ENCODE results near the gene PRSS56. TPM values are rescaled to one million over a fixed set of nuclear protein-coding genes. Genes with fewer than 3 reads are reported as not detected.

Gene PRSS56
- total and polyA plus RNA-seq, 2 of the 8 experiments (the other 6 are each of a cell fraction or from before 2014, with no cell fraction given): 0.03 TPM; not detected in 1

- Histone ChIP-seq H2BK20ac (ENCODE audit: low read length) (no peak overlapping the region), H2BK120ac (replicated peaks; ENCODE audit: low read depth, low read length) (no peak overlapping the region), H3K4me2 (ENCODE audit: insufficient read depth in 1 of 2, low read depth in 2 of 2, low read length in 2 of 2) (no peak overlapping the region), H4K91ac (replicated peaks; ENCODE audit: insufficient read length, low read length) (no peak overlapping the region), H2BK15ac (ENCODE audit: low read length) (no peak overlapping the region), H3K23me2 (ENCODE audit: low read depth, low read length) (no peaks in the 10 kb centered on the region), H2BK12ac (ENCODE audit: low read depth, low read length) (no peak overlapping the region), H3K4me3 (ENCODE audit: extremely low read depth in 1 of 4, insufficient read depth in 2 of 4, low read depth in 3 of 4, low read length in 4 of 4) (no peak overlapping the region), H2AFZ (ENCODE audit: low read length) (no peak overlapping the region), H3K36me3 (ENCODE audit: control insufficient read depth in 2 of 4, insufficient read depth in 4 of 4, low read length in 3 of 4) (peaks cover 0 to 9% (median under 1%) of the 10 kb centered on the region in 4 experiments; a peak in 2 of 8 replicates), H3K4me1 (replicated peaks in 1 of 4; ENCODE audit: control insufficient read depth in 3 of 4, insufficient read depth in 4 of 4, low read length in 3 of 4) (peaks cover 0 to 14% (median 8%) of the 10 kb centered on the region in 4 experiments; a peak in 6 of 7 replicates), H3K79me2 (ENCODE audit: control insufficient read depth in 1 of 2, insufficient read depth in 2 of 2, low read length in 2 of 2) (peaks cover 0 to 15% of the 10 kb centered on the region in 2 experiments; a peak in 2 of 4 replicates), H3K56ac (replicated peaks; ENCODE audit: insufficient read length, low read depth, low read length) (no peak overlapping the region), H3K27ac (ENCODE audit: low read depth, low read length) (no peak overlapping the region), H4K8ac (ENCODE audit: extremely low read depth, insufficient read depth, low read length) (no peak overlapping the region), H2AK5ac (ENCODE audit: low read depth, low read length) (no peak overlapping the region), H4K20me1 (replicated peaks in 1 of 2; ENCODE audit: control insufficient read depth in 1 of 2, insufficient read depth in 2 of 2, low read length in 2 of 2) (peaks cover 4 to 9% of the 10 kb centered on the region in 2 experiments), H3K4ac (replicated peaks; ENCODE audit: insufficient read length, low read depth, low read length) (no peak overlapping the region), H3K79me1 (ENCODE audit: low read depth, low read length) (peaks cover 5% of the 10 kb centered on the region; the same call in 1 of the 2 replicates), H3K9ac (replicated peaks in 1 of 4; ENCODE audit: extremely low read depth in 1 of 4, low read depth in 3 of 4, low read length in 3 of 4) (no peak overlapping the region), H3K14ac (ENCODE audit: insufficient read length) (no peak overlapping the region), H2BK5ac (ENCODE audit: low read depth, low read length) (no peak overlapping the region), H3K27me3 (replicated peaks in 1 of 4; ENCODE audit: control insufficient read depth in 3 of 4, extremely low read depth in 1 of 4, insufficient read depth in 3 of 4, low read length in 3 of 4) (no peaks in the 10 kb centered on the region), H4K5ac (ENCODE audit: insufficient read length, low read depth, low read length) (no peak overlapping the region), H3K23ac (ENCODE audit: insufficient read length) (no peak overlapping the region), H3K9me3 (ENCODE audit: insufficient read depth in 2 of 2, low read depth in 1 of 2, low read length in 1 of 2) (no peaks in the 10 kb centered on the region), H3K18ac (ENCODE audit: extremely low read depth, low read length) (no peak overlapping the region)
- FAIRE-seq (no peak), DNase-seq (ENCODE audit: low read depth in 1 of 2, low spot score in 2 of 2) (no peak)
- ChIA-PET CTCF (ENCODE audit: partially characterized antibody) (no interaction called here), POLR2A (ENCODE audit: partially characterized antibody) (no interaction called here)
- TF ChIP-seq POLR2A (IDR thresholded peaks at IDR 0.05; ENCODE audit: control extremely low read depth in 1 of 2, low read depth in 2 of 2, low read length in 2 of 2) (no peak), CHD1 (IDR thresholded peaks at IDR 0.05; ENCODE audit: low read depth, low read length) (no peak), NANOG (IDR thresholded peaks at IDR 0.05; ENCODE audit: insufficient read depth, low read depth, low read length, poor library complexity, severe bottlenecking) (no peak), TEAD4 (IDR thresholded peaks at IDR 0.05; ENCODE audit: low read depth, low read length) (no peak), CTBP2 (IDR thresholded peaks at IDR 0.05; ENCODE audit: borderline replicate concordance, insufficient read depth, insufficient read length, low read length) (no peak), POLR2AphosphoS5 (IDR thresholded peaks at IDR 0.05; ENCODE audit: low read depth, low read length) (no peak; the same call in 1 of the 2 replicates), TAF1 (IDR thresholded peaks at IDR 0.05; ENCODE audit: low read depth, low read length) (no peak), SUZ12 (IDR thresholded peaks at IDR 0.05; ENCODE audit: low read length) (no peak), SP2 (IDR thresholded peaks at IDR 0.05; ENCODE audit: low read length) (no peak), GABPA (IDR thresholded peaks at IDR 0.05; ENCODE audit: borderline replicate concordance, insufficient read depth, low read length) (no peak), PHF8 (conservative IDR thresholded peaks at IDR 0.05; ENCODE audit: low read depth, low read length) (no peak), MAFK (IDR thresholded peaks at IDR 0.05; ENCODE audit: low read depth, low read length) (no peak)
- WGBS, 2 experiments (ENCODE audit: extremely low coverage in 1 of 2, insufficient coverage in 1 of 2, insufficient read length in 1 of 2, insufficient replicate concordance in 2 of 2, low coverage in 1 of 2, low lambda C conversion rate in 2 of 2, missing lambda C conversion rate in 1 of 2): 86% methylated on average over 14 of the region's 14 CpGs; no CpG with 5 or more reads in 1 of the 2 experiments
Measured at GRCh38 chr2:232543491-232543890, 23.3 kb downstream of the PRSS56 start.

All from H1 (cell line).